IMR-90 (cell line): ENCODE data around the gene WDR62. TPM values are rescaled to one million over a fixed set of nuclear protein-coding genes. Genes with fewer than 3 reads are reported as not detected.

Source experiments
- ATAC-seq: fragments of 200-7000 bp; cut with Tn5 transposase; 2 replicates; pipeline ENCODE4 v1.9.1; 2020; ENCODE audit warnings: low read depth, mild to moderate bottlenecking, moderate library complexity
- BruUV-seq: library from RNA; stranded (reverse); fragments of 400-500 nt; replicated peaks from 2 replicates; lab custom pipeline; 2021; lab: Mats Ljungman, UMichigan
- CTCF ChIA-PET: fragments of 300-600 bp; formaldehyde crosslinking; extraction: SDS; loops from one replicate; lab custom pipeline; 2021; ENCODE audit warnings: antibody characterized with exemption; lab: Yijun Ruan, JAX
- POLR2A ChIA-PET: fragments of 300-600 bp; sonication (Branson Sonifier 250); formaldehyde crosslinking; loops from one replicate; lab custom pipeline; 2022; ENCODE audit warnings: antibody characterized with exemption; ENCODE audit not compliant: unreplicated experiment; lab: Charles Lee
- DNase-seq: peaks from one replicate; pipeline ENCODE4 v3.0.0; 2013
- H2AFZ ChIP-seq: replicated peaks from 2 replicates; pipeline ENCODE3; 2013; ENCODE audit warnings: low read length, mild to moderate bottlenecking; ENCODE audit not compliant: poor library complexity
- H2AK5ac ChIP-seq: 2 replicates; pipeline ENCODE4 v1.6.1; 2013; ENCODE audit warnings: low read depth, low read length, inconsistent platforms
- H2AK9ac ChIP-seq: replicated peaks from 2 replicates; pipeline ENCODE3; 2013; ENCODE audit warnings: mild to moderate bottlenecking, low read depth, low read length, moderate library complexity; ENCODE audit not compliant: poor library complexity
- H2BK120ac ChIP-seq: 2 replicates; pipeline ENCODE4 v1.6.1; 2013; ENCODE audit warnings: low read depth, low read length, inconsistent platforms
- H2BK15ac ChIP-seq: 3 replicates; pipeline ENCODE4 v1.6.1; 2013; ENCODE audit warnings: low read depth, low read length, inconsistent platforms
- H2BK20ac ChIP-seq: 2 replicates; pipeline ENCODE4 v1.6.1; 2013; ENCODE audit warnings: low read depth, mild to moderate bottlenecking, inconsistent platforms, low read length, moderate library complexity
- H2BK5ac ChIP-seq: 2 replicates; pipeline ENCODE4 v1.6.1; 2013; ENCODE audit warnings: mild to moderate bottlenecking, low read depth, low read length, inconsistent platforms; ENCODE audit not compliant: poor library complexity, severe bottlenecking
- H3K14ac ChIP-seq: replicated peaks from 2 replicates; pipeline ENCODE4 v1.6.1; 2013; ENCODE audit warnings: low read depth, low read length, inconsistent platforms
- H3K18ac ChIP-seq: 2 replicates; pipeline ENCODE4 v1.6.1; 2013; ENCODE audit warnings: low read depth, low read length, control low read depth
- H3K23ac ChIP-seq: 2 replicates; pipeline ENCODE4 v1.6.1; 2013; ENCODE audit warnings: low read depth, low read length, inconsistent platforms
- H3K27ac ChIP-seq: 2 replicates; pipeline ENCODE4 v1.5.1; 2013; ENCODE audit warnings: mild to moderate bottlenecking, control low read depth, low read length; ENCODE audit not compliant: insufficient read depth
- H3K27me3 ChIP-seq: 2 replicates; pipeline ENCODE4 v1.6.1; 2013; ENCODE audit warnings: low read length; ENCODE audit not compliant: control insufficient read depth, insufficient read depth
- H3K36me3 ChIP-seq: 2 replicates; pipeline ENCODE4 v1.6.1; 2013; ENCODE audit warnings: low read length, mixed read lengths; ENCODE audit not compliant: control insufficient read depth, insufficient read depth
- H3K4ac ChIP-seq: 2 replicates; pipeline ENCODE4 v1.6.1; 2013; ENCODE audit warnings: low read depth, low read length, inconsistent platforms
- H3K4me1 ChIP-seq: 2 replicates; pipeline ENCODE4 v1.6.1; 2013; ENCODE audit warnings: low read length, mixed read lengths; ENCODE audit not compliant: control insufficient read depth, insufficient read depth
- H3K4me2 ChIP-seq: 2 replicates; pipeline ENCODE4 v1.6.1; 2013; ENCODE audit warnings: low read depth, mild to moderate bottlenecking, control low read depth, low read length, moderate library complexity
- H3K4me3 ChIP-seq: 2 replicates; pipeline ENCODE4 v1.5.1; 2013; ENCODE audit warnings: low read depth, mild to moderate bottlenecking, control low read depth, low read length, moderate library complexity; ENCODE audit not compliant: insufficient read depth
- H3K56ac ChIP-seq: 2 replicates; pipeline ENCODE4 v1.6.1; 2013; ENCODE audit warnings: low read length, inconsistent platforms; ENCODE audit not compliant: insufficient read depth; ENCODE audit errors: extremely low read depth
- H3K79me1 ChIP-seq, 2 experiments: 2 replicates each; pipeline ENCODE4 v1.6.1; 2013; ENCODE audit warnings: low read length in 2 of 2, inconsistent platforms in 1 of 2, low read depth in 1 of 2
- H3K9ac ChIP-seq: 2 replicates; pipeline ENCODE4 v1.6.1; 2013; ENCODE audit warnings: low read depth, low read length, control low read depth
- H3K9me1 ChIP-seq: 2 replicates; pipeline ENCODE4 v1.6.1; 2013; ENCODE audit warnings: low read length, inconsistent platforms; ENCODE audit not compliant: insufficient read depth
- H3K9me3 ChIP-seq: 2 replicates; pipeline ENCODE4 v1.6.1; 2013; ENCODE audit warnings: low read length; ENCODE audit not compliant: control insufficient read depth, insufficient read depth
- H4K20me1 ChIP-seq: 2 replicates; pipeline ENCODE4 v1.6.1; 2013; ENCODE audit warnings: low read length, inconsistent platforms; ENCODE audit not compliant: insufficient read depth
- H4K5ac ChIP-seq: 2 replicates; pipeline ENCODE4 v1.6.1; 2013; ENCODE audit warnings: mild to moderate bottlenecking, low read depth, low read length, control low read depth
- H4K8ac ChIP-seq, 2 experiments: 2 replicates each; pipeline ENCODE4 v1.6.1; 2013; ENCODE audit warnings: low read depth in 2 of 2, low read length in 2 of 2, control low read depth in 1 of 2, inconsistent platforms in 1 of 2
- H4K91ac ChIP-seq: 2 replicates; pipeline ENCODE4 v1.6.1; 2013; ENCODE audit warnings: low read depth, low read length, inconsistent platforms; ENCODE audit not compliant: insufficient read depth
- CHD1 ChIP-seq: IDR thresholded peaks from 2 replicates; pipeline ENCODE4 v1.6.1; 2012; ENCODE audit warnings: low read depth, low read length, improper control_type of control experiment
- ELK1 ChIP-seq: fragments of 150-350 bp; IDR thresholded peaks from 2 replicates; pipeline ENCODE4 v1.6.1; 2016; ENCODE audit warnings: low read depth, mild to moderate bottlenecking, low read length, moderate library complexity, borderline replicate concordance
- FOS ChIP-seq: fragments of 150-350 bp; IDR thresholded peaks from 2 replicates; pipeline ENCODE4 v1.6.1; 2016; ENCODE audit warnings: low read depth, low read length
- MAFK ChIP-seq: IDR thresholded peaks from 2 replicates; pipeline ENCODE4 v1.6.1; 2012; ENCODE audit warnings: low read depth, low read length, improper control_type of control experiment
- MXI1 ChIP-seq: IDR thresholded peaks from 2 replicates; pipeline ENCODE4 v1.6.1; 2012; ENCODE audit warnings: low read depth, mild to moderate bottlenecking, low read length, moderate library complexity, borderline replicate concordance
- POLR2A ChIP-seq: IDR thresholded peaks from 2 replicates; pipeline ENCODE4 v1.6.1; 2012; ENCODE audit warnings: mild to moderate bottlenecking, low read depth, low read length
- RAD21 ChIP-seq: IDR thresholded peaks from 2 replicates; pipeline ENCODE4 v1.6.1; 2012; ENCODE audit warnings: low read length, improper control_type of control experiment
- RFX5 ChIP-seq: IDR thresholded peaks from 2 replicates; pipeline ENCODE4 v1.8.0; 2012; ENCODE audit warnings: low read depth, mild to moderate bottlenecking, low read length, moderate library complexity
- WGBS, 2 experiments: methylation state at CpG; one replicate each; pipeline versions ENCODE4 v1.1.5 to v1.1.7; 2013; ENCODE audit warnings: missing lambda C conversion rate in 2 of 2; ENCODE audit not compliant: insufficient read length in 1 of 2; ENCODE audit errors: extremely low coverage in 2 of 2; 5-methylcytosine and 5-hydroxymethylcytosine counted together
- dilution Hi-C: fragments of 300-500 bp; cut with HindIII; formaldehyde crosslinking; loops from one replicate; pipeline ENCODE4 v1.14.3; 2018; ENCODE audit warnings: low sequenced_read_pairs; ENCODE audit not compliant: unreplicated experiment
- in situ Hi-C: fragments of 300-500 bp; cut with MboI; formaldehyde crosslinking; loops from 3 replicates; pipeline ENCODE4 v1.14.3; 2019; ENCODE audit warnings: low sequenced_read_pairs, inconsistent platforms, mixed read lengths
- intact Hi-C: fragments of 100-400 bp; cut with micrococcal nuclease; formaldehyde crosslinking; loops from 2 replicates; pipeline ENCODE4 v1.10.0; 2022
- polyA plus RNA-seq, 3 experiments: library from polyadenylated mRNA; depleted of rRNA; stranded (reverse); fragments of >200 nt; gene quantifications; 2 replicates each; pipeline ENCODE4 v1.2.3, GENCODE V29; 2012; ENCODE audit warnings: low replicate concordance in 1 of 3
- total RNA-seq: library from RNA; depleted of rRNA; stranded (reverse); fragments of >200 nt; gene quantifications from 2 replicates; pipeline ENCODE4 v1.2.3, GENCODE V29; 2012

WDR62 gene
- total and polyA plus RNA-seq, 2 of the 4 experiments (the other 2 are of a cell fraction), result 4.5 to 7.0 TPM

GRCh38 chr19:36142046-36142445 lies 87.3 kb downstream of the WDR62 start:
- Histone ChIP-seq H2AK5ac (no peak overlapping the region), H3K36me3 (peaks cover 41% of the 10 kb centered on the region), H2BK15ac (no peak overlapping the region), H3K27ac (no peak overlapping the region), H4K91ac (no peak overlapping the region), H2BK5ac (no peak overlapping the region), H3K14ac (no peak overlapping the region), H2BK120ac (no peak overlapping the region), H3K23ac (no peak overlapping the region), H3K9me1 (peaks cover 13% of the 10 kb centered on the region), H3K56ac (no peak overlapping the region), H3K9me3 (no peaks in the 10 kb centered on the region), H3K9ac (no peak overlapping the region), H3K4me3 (no peak overlapping the region), H3K79me1 (peaks cover 41 to 61% of the 10 kb centered on the region in 2 experiments), H2AK9ac (no peak overlapping the region), H3K18ac (no peak overlapping the region), H4K5ac (no peak overlapping the region), H4K20me1 (peaks cover 36% of the 10 kb centered on the region), H3K4me2 (no peak overlapping the region), H3K4ac (no peak overlapping the region), H2BK20ac (no peak overlapping the region), H2AFZ (no peak overlapping the region), H3K4me1 (peaks cover 5% of the 10 kb centered on the region; the same call in 1 of the 2 replicates), H3K27me3 (no peaks in the 10 kb centered on the region), H4K8ac (no peak overlapping the region)
- DNase-seq (no peak), ATAC-seq (no peak)
- dilution Hi-C loops (no loop called here), in situ Hi-C loops (no loop called here), intact Hi-C loops (no loop called here)
- 100% methylated on average over 10 of the region's 14 CpGs; no CpG with 5 or more reads in 1 of the 2 experiments for WGBS, 2 experiments
- POLR2A ChIA-PET, result no interaction called here
- BruUV-seq, result no TSS peak
- TF ChIP-seq FOS (no peak), MXI1 (no peak), ELK1 (no peak), POLR2A (no peak), CHD1 (no peak), RAD21 (no peak), MAFK (no peak), RFX5 (no peak)
- CTCF ChIA-PET, result no interaction called here
